Measurements from ENCODE around the gene HEPHL1.
A peak's percentile ranks its signal among the peaks of the same experiment; 100 is the strongest.
"Not testable (repeated sequence)": the region's sequence is repeated elsewhere in the genome, so short reads cannot be mapped to it uniquely, and the experiment has no call there.

HEPHL1 gene

GRCh38 chr11:94089341-94089740 is 68.2 kb downstream of the HEPHL1 start:
- no peak for DNase-seq

DNA sequence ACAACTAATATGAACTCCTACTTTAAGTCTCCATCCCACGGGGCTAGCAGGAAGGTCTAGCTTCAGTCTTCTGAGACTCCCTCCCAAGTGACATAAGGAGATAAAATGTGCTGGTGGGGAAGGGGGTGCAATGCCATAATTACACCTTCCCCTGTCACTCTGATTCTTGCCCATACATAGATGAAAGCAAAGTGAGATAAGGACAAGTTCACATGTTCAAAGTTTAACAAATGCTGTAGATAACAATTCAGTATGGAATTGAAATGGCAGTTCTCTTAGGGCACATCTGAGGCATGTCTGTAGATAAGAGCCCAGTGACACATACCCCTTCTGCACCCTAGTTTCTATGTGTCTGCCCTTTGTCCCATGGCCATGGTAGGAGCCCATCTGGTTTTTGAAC is 69.2 kb downstream of the HEPHL1 start:
- no peak for DNase-seq

- no peak for DNase-seq
Observed at GRCh38 chr11:94091091-94091490, 69.9 kb downstream of the HEPHL1 start.

GRCh38 chr11:94100253-94100652 is 79.1 kb downstream of the HEPHL1 start:
- no peak for DNase-seq

- DNase-seq, result no peak
Observed at GRCh38 chr11:94103471-94103870, 82.3 kb downstream of the HEPHL1 start.

DNA sequence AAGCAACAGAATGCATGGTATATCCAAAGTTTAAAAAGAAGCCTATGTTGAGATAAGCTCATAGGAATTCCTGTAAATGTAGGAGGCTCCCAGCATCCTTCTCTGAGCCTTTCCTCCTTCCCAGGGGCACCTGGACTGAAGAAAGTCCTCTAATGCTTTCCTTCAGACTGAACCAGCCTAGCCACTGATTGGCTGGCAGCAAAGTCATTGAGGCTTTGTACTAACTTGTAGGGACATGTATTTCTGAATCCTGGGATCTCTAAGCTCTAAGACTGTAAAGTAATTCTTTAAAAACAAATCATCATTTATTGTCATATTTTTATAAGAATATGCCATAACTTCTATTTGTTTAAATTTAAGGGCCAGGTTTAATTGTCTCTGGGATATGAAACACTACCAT is 83.6 kb downstream of the HEPHL1 start:
- DNase-seq, result no peak

DNA sequence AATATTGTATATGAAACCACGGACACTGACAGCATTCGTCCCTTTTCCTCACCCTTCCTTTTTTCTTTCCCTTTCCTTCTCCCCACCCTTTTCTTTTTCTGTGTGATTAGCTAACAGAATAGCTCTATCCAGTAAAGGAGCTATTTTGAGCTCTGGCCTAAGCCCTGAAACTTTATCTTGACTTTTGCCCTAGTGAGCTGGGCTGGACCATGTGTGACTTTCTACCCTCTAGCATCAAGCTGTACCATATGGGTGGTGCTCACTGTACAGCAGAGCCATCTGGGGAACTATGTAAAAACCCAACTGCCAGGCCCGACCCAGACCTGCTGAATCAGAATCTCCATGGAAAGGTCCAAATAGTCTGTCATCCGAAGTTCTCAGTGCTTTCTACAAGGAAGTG is 85.6 kb downstream of the HEPHL1 start:
- DNase-seq, result no peak

GRCh38 chr11:94107363-94107762 is 86.2 kb downstream of the HEPHL1 start:
- DNase-seq, result no peak

DNA sequence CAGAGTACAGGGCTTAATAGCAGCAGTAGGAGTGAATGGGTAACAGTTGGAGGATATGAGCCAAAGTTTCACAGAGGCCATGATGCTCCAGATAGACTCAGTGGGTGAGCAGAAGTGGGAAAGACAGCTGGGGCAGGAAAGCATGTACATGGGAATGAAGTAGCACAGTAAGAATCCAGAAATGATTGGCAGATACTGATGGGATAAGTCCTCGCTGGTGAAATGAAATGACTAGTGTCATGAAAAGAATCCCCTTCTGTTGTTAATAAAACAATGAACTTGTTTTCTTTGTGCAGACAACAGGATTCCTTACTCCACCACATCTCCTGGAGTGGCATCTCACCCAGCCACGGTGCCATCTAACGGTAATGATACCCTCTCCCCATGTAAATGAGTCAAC is 90.1 kb downstream of the HEPHL1 start:
- no peak for DNase-seq

- DNase-seq, result no peak
Observed at GRCh38 chr11:94111660-94112059, 90.5 kb downstream of the HEPHL1 start.

- DNase-seq, result no peak
Observed at GRCh38 chr11:94112206-94112953, 91.2 kb downstream of the HEPHL1 start.

- DNase-seq, result no peak
Observed at GRCh38 chr11:94117197-94117574, 96.0 kb downstream of the HEPHL1 start.

DNA sequence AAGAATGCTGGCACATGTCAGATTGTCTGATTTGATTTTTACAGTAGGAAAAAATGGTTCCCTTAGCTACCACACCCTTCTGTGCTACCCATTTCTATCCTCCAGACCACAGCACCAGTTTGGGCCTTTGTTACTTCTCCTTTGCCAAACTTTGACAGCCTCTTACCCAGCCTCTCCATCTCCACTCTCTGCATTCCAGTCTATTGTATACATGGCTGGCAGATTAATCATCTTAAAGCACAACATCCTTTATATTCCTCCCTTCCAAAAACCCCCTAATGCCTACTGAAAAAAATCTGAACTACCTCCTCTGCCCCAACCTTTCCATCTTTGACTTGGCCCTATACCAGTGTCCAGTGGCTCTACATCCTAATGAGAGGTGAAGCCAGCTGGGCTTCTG is 96.7 kb downstream of the HEPHL1 start:
- no peak for DNase-seq

DNA sequence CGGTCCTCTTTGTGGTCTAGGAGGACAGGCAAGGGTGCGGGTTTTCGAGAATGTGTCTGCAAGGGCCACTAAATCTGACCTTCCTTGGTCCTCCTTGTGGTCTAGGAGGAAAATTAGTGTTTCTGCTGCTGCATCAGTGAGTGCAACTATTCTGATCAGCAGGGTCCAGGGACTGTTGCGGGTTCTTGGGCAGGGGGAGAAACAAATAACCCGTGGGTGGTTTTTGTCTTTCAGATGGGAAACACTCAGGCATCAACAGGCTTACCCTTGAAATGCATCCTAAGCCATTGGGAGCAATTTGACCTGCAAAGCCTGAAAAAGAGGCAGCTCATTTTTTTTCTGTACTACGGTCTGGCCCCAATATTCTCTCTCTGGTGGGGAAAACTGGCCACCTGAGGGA is 98.5 kb downstream of the HEPHL1 start:
- DNase-seq, result not testable (repeated sequence)

GRCh38 chr11:94120516-94120915 is 99.4 kb downstream of the HEPHL1 start:
- not testable (repeated sequence) for DNase-seq

DNA sequence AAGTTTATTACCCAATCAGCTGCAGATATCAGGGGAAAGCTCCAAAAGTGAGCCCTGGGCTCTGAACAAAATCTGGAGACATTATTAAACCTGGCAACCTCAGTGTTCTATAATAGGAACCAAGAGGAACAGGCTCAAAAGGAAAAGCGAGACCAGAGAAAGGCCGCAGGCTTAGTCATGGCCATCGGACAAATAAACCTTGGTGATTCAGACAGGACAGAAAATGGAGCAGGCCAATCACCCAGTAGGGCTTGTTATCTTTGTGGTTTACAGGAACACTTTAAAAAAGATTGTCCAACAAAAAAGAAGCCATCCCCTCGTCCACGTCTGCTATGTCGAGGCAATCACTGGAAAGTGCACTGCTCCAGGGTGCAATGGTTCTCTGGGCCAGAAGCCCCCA is 99.8 kb downstream of the HEPHL1 start:
- no peak for DNase-seq

DNA sequence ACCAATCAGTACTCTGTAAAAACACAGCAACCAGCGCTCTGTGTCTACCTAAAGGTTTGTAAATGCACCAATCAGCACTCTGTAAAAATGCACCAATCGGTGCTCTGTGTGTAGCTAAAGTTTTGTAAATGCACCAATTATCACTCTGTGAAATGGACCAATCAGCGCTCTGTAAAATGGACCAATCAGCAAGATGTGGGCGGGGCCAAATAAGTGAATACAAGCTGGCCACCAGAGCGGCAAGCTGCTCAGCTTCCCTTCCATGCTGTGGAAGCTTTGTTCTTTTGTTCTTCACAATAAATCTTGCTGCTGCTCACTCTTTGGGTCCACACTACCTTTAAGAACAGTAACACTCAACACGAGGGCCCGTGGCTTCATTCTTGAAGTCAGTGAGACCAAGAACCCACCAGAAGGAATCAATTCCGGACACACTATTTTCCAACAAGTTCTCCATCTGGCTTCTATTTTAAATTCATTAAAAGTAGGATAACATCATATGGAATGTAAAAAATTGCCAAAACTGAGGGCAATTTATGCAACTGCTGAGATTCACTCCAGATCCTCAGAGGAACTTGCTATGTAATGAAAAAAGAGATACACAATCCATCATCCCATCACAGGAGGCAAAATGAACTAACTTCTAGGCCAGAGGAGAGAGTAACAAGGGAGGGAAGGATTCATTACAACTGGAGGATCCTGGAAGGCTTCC is 104.4 kb downstream of the HEPHL1 start:
- DNase-seq, result no peak

DNA sequence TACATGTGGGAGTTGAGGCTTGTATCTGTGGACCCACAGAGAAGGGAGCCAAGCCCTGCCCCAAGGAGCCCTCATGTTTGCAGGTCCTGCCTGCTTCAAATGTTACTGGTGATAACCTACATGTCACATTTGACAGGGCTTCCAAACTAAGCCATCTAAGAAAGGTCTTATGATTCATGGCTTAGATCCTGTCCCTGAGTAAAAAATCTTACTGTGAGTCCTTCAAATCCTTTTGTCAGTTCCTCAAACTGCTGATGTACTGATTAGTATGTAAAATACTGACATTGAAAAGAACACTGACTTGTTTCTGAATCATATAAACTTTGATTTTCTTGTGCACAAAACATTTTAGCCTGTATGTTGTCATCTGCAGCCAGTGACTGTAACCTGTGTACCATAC is 106.5 kb downstream of the HEPHL1 start:
- no peak for DNase-seq

- DNase-seq, result peak in 1 of 5 experiments; percentile 9
Observed at GRCh38 chr11:94128291-94128745, 107.2 kb downstream of the HEPHL1 start.

DNA sequence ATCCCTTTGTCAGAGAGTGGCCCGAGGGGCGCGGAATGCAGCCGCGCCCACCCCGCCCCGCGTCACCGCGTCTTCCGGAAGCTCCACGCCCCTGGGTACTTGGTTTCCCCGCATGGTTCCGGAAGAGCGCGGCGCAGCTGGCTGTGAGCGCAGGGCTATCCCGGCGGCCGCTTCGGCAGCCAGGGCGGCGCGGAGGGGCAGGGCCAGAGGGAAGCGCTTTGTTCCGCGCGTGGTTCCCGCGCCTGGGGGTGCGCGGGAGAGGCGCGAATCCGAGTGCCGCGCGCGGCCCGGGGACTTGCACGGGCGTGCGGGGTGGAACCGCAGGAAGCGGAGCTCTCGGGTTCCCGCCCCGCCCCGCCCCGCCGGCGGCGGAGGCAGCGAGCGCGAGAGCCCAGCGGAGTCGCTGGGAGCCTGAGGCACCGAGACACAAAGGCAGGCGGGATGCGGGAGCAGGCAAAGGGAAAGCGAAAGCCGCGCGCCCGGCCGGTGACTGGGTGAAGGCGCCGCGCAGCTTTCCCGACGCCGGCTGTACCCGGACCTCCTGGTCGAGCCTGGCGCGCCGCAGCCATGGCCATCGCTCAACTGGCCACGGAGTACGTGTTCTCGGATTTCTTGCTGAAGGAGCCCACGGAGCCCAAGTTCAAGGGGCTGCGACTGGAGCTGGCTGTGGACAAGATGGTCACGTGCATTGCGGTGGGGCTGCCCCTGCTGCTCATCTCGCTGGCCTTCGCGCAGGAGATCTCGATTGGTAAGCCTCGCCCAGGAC is 107.8 kb downstream of the HEPHL1 start, which contains the start of gene PANX1:
PANX1 (plus strand) TSS at position 96 of the 766 bp plus-strand sequence; CDS start at position 568, 472 bp downstream.
- DNase-seq, result peak; percentile 52 to 87 (median 66)

DNA sequence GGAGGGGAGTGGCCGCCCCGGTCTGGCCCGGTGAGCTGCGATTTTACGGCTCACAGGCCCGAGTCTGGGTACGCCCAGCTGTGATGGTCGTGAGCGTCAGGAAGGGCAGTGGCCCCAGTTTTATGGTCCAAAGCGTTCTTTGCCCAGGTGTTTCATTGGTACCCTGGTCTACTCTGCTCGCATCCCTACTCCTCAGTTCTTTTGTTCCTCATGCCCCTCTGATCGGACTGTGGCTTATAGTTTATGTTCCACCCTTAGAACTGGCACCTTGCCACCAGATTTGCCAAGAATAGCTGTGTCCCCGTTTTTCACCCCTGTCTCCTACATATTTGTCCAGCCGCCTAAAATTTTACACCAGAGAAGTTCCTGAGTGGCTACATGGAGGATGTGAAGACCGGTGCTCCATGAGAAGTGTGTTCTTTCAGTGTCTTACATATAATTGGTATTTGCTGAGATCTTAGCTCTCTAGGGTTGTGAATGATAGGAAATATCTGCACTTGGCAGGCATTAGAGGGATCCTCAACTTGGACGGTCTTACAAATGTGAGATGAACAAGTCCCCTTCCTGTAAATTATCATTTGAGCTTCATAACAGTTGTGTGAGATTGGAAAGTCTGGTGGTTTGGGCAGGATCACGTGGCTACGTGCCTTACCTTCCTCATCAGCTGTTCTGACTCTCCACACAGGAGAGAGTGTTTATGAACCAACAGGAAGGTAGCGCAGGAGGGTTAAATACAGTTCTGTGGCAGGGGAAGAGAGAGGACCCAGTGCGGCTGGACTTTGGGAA is 108.6 kb downstream of the HEPHL1 start:
- DNase-seq, result peak in 2 of 5 experiments; percentile 4 to 59

DNA sequence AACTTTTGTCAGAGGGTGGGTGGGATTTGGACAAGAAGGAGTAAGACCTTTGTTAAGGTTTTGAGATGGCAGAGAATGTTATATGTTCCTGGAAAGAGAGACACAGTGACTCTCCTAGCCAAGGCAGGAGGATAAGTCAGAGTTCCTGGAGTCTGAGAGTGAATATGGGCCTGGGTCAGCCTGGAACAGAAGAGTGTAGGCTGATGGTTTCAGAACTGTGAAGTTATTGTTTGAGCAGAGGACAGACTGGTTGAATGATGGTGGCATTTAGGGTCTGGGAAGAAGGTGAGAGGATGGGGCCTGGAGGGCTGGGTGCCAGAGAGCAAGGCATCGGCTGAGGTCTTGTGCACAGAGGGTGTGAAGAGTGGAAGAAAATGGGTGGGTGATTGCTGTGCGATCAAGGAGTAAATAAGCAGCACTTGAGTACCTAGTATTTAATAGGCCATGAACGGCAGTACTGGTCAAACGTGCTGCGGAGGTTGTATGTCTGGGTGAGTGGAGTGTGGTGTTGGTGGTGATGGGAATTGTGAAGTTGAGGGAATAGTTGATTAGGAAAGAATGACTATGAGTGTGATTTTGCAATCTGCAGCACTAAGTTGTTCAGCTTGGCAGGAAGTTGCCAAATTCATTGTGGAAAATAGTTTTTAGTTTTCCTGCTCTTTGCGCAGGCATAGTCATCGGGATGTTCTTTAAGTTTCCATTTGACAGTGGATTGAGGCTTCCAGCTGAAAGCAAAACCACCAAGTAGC is 109.3 kb downstream of the HEPHL1 start:
- DNase-seq, result no peak

All from T-helper 2 cell (primary cell).